Panc1 (cell line): ENCODE data around the gene CASP12. TPM values are rescaled to one million over a fixed set of nuclear protein-coding genes. Genes with fewer than 3 reads are reported as not detected.

Experiments
- ATAC-seq: fragments of 200-7000 bp; cut with Tn5 transposase; 2 replicates; pipeline ENCODE4 v1.9.1; 2020; ENCODE audit warnings: mild to moderate bottlenecking, moderate library complexity
- BruUV-seq: library from RNA; stranded (reverse); fragments of 400-500 nt; replicated peaks from 2 replicates; lab custom pipeline; 2021; lab: Mats Ljungman, UMichigan
- CTCF ChIA-PET: fragments of 300-600 bp; sonication (Branson Sonifier 250); formaldehyde crosslinking; loops from one replicate; lab custom pipeline; 2022; ENCODE audit warnings: antibody characterized with exemption; lab: Charles Lee
- POLR2A ChIA-PET: fragments of 300-600 bp; sonication (Branson Sonifier 250); formaldehyde crosslinking; loops from one replicate; lab custom pipeline; 2022; ENCODE audit warnings: antibody characterized with exemption; lab: Charles Lee
- DNase-seq: peaks from one replicate; pipeline ENCODE4 v3.0.0-alpha.2; 2010; ENCODE audit warnings: low read depth, low spot score
- H3K27ac ChIP-seq: 2 replicates; pipeline ENCODE4 v1.5.1; 2011; ENCODE audit warnings: mild to moderate bottlenecking, low read length, inconsistent platforms
- H3K27me3 ChIP-seq: fragments of 200-500 bp; sonication (Bioruptor generic); 2 replicates; pipeline ENCODE4 v1.6.0; 2014; ENCODE audit warnings: low read length, inconsistent platforms; ENCODE audit not compliant: control insufficient read depth, insufficient read depth
- H3K36me3 ChIP-seq: fragments of 200-500 bp; sonication (Bioruptor generic); 2 replicates; pipeline ENCODE4 v1.5.1; 2014; ENCODE audit warnings: inconsistent platforms, mild to moderate bottlenecking, low read length, moderate library complexity; ENCODE audit not compliant: control insufficient read depth, insufficient read depth
- H3K4me1 ChIP-seq: 2 replicates; pipeline ENCODE4 v1.5.1; 2011; ENCODE audit warnings: inconsistent platforms, mild to moderate bottlenecking, low read length, moderate library complexity; ENCODE audit not compliant: control insufficient read depth, insufficient read depth
- H3K4me3 ChIP-seq, 2 experiments: 2 replicates each; pipeline ENCODE4 v1.5.1; 2011 to 2012; ENCODE audit warnings: low read depth in 2 of 2, low read length in 2 of 2, mild to moderate bottlenecking in 2 of 2, inconsistent platforms in 1 of 2, moderate library complexity in 1 of 2
- H3K9me3 ChIP-seq: fragments of 200-500 bp; sonication (Bioruptor generic); 2 replicates; pipeline ENCODE4 v1.5.1; 2014; ENCODE audit warnings: low read depth, mild to moderate bottlenecking, inconsistent platforms, low read length, moderate library complexity; ENCODE audit not compliant: control insufficient read depth, insufficient read depth
- POLR2AphosphoS5 ChIP-seq: IDR thresholded peaks from 2 replicates; pipeline ENCODE4 v1.6.1; 2012; ENCODE audit warnings: mild to moderate bottlenecking, low read depth, low read length, moderate library complexity
- SIN3A ChIP-seq: IDR thresholded peaks from 2 replicates; pipeline ENCODE4 v1.6.1; 2012; ENCODE audit warnings: low read depth, mild to moderate bottlenecking, low read length, moderate library complexity, borderline replicate concordance; ENCODE audit not compliant: insufficient read depth
- TCF7L2 ChIP-seq: IDR thresholded peaks from 2 replicates; pipeline ENCODE4 v1.6.1; 2011; ENCODE audit warnings: mild to moderate bottlenecking, low read depth, low read length, inconsistent platforms
- in situ Hi-C: cut with HindIII; loops from 2 replicates; pipeline ENCODE4 v1.10.0; 2016; ENCODE audit warnings: low sequenced_read_pairs, low pct_unique_long_range_greater_than_20kb
- intact Hi-C: fragments of 100-400 bp; cut with micrococcal nuclease; formaldehyde crosslinking; loops from one replicate; pipeline ENCODE4 v1.10.0; 2022; ENCODE audit not compliant: unreplicated experiment
- total RNA-seq: library from RNA; stranded (reverse); gene quantifications from one replicate; pipeline ENCODE4 v1.2.1, GENCODE V29; 2021; ENCODE audit not compliant: unreplicated experiment
- TF ChIP-seq, protein P1 (sequence below), 2 experiments: IDR thresholded peaks; 2 replicates each; pipeline ENCODE4 v1.6.1; 2011 to 2012; ENCODE audit warnings: low read depth in 2 of 2, control low read depth in 1 of 2, low read length in 1 of 2, mild to moderate bottlenecking in 1 of 2, moderate library complexity in 1 of 2; ENCODE audit not compliant: insufficient read depth in 1 of 2
- TF ChIP-seq, protein P2 (sequence below): fragments of 450-650 bp; IDR thresholded peaks from 2 replicates; pipeline ENCODE4 v1.5.1; 2017; ENCODE audit warnings: mild to moderate bottlenecking

CASP12 gene
- total RNA-seq, 1 experiment from 2014 or later, result not detected

DNA sequence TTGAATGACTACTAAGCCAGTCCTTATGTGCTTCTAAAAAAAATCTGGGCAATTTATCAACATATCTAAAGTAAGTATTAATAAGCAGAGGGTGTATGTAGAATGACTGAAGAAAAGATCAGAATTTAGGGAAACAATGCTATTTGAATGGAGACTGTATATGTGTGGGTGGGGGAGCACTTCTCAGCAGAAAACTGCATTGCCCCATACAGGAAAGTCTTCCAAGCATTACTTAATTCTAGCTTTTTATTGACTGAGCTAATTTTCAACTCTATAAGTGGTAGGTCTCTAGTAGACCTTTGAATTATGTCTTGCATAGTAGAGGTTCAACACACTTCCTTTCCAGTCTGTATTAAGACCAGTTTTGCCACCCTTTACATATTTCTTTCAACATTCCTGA is 41.7 kb downstream of the CASP12 start:
- CTCF ChIA-PET, result no interaction called here
- in situ Hi-C loops, result no loop called here

DNA sequence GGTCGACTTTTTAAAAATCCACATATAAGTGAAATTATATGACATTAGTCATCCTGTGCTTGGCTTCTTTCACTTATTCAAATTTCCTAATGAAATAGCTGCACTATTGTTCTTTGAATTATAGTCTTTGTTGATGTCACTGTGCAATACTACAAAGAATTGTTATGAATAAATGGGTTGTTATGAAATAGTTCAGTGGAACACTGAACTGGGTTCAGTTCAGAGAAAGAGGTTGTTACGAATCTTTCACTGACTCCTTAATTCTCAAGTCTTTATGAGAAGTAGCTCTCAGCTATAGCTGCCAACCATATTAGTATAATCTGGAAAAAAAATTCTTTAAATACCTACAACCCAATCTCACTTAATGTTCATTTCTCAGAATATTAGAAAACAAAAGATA is 42.3 kb downstream of the CASP12 start:
- H3K27me3 ChIP-seq, result no peaks in the 10 kb centered on the region
- TF ChIP-seq POLR2AphosphoS5 (no peak), SIN3A (no peak), TCF7L2 (no peak)
- TF ChIP-seq, protein P1, sequence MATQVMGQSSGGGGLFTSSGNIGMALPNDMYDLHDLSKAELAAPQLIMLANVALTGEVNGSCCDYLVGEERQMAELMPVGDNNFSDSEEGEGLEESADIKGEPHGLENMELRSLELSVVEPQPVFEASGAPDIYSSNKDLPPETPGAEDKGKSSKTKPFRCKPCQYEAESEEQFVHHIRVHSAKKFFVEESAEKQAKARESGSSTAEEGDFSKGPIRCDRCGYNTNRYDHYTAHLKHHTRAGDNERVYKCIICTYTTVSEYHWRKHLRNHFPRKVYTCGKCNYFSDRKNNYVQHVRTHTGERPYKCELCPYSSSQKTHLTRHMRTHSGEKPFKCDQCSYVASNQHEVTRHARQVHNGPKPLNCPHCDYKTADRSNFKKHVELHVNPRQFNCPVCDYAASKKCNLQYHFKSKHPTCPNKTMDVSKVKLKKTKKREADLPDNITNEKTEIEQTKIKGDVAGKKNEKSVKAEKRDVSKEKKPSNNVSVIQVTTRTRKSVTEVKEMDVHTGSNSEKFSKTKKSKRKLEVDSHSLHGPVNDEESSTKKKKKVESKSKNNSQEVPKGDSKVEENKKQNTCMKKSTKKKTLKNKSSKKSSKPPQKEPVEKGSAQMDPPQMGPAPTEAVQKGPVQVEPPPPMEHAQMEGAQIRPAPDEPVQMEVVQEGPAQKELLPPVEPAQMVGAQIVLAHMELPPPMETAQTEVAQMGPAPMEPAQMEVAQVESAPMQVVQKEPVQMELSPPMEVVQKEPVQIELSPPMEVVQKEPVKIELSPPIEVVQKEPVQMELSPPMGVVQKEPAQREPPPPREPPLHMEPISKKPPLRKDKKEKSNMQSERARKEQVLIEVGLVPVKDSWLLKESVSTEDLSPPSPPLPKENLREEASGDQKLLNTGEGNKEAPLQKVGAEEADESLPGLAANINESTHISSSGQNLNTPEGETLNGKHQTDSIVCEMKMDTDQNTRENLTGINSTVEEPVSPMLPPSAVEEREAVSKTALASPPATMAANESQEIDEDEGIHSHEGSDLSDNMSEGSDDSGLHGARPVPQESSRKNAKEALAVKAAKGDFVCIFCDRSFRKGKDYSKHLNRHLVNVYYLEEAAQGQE (IDR thresholded peaks at IDR 0.05; ENCODE audit: insufficient read depth in 1 of 2, low read depth in 2 of 2, low read length in 1 of 2), result no peak
- TF ChIP-seq, protein P2, sequence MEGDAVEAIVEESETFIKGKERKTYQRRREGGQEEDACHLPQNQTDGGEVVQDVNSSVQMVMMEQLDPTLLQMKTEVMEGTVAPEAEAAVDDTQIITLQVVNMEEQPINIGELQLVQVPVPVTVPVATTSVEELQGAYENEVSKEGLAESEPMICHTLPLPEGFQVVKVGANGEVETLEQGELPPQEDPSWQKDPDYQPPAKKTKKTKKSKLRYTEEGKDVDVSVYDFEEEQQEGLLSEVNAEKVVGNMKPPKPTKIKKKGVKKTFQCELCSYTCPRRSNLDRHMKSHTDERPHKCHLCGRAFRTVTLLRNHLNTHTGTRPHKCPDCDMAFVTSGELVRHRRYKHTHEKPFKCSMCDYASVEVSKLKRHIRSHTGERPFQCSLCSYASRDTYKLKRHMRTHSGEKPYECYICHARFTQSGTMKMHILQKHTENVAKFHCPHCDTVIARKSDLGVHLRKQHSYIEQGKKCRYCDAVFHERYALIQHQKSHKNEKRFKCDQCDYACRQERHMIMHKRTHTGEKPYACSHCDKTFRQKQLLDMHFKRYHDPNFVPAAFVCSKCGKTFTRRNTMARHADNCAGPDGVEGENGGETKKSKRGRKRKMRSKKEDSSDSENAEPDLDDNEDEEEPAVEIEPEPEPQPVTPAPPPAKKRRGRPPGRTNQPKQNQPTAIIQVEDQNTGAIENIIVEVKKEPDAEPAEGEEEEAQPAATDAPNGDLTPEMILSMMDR, result no peak
- ATAC-seq (no peak), DNase-seq (no peak)
- in situ Hi-C loops, result no loop called here
- no peaks in the 10 kb centered on the region for H3K36me3 ChIP-seq
- H3K4me1 ChIP-seq, result no peaks in the 10 kb centered on the region
- no TSS peak for BruUV-seq
- ChIA-PET POLR2A (no interaction called here), CTCF (no interaction called here)
- no peak overlapping the region for H3K4me3 ChIP-seq
- intact Hi-C loops, result no loop called here
- H3K9me3 ChIP-seq, result no peaks in the 10 kb centered on the region
- H3K27ac ChIP-seq, result no peak overlapping the region

More for the DNA sequence above, 41.7 kb downstream of the CASP12 start:
- DNase-seq (no peak), ATAC-seq (no peak)
- Histone ChIP-seq H3K27me3 (no peaks in the 10 kb centered on the region), H3K9me3 (no peaks in the 10 kb centered on the region), H3K36me3 (no peaks in the 10 kb centered on the region), H3K4me3 (no peak overlapping the region), H3K27ac (no peak overlapping the region), H3K4me1 (no peaks in the 10 kb centered on the region)
- no TSS peak for BruUV-seq
- POLR2A ChIA-PET, result no interaction called here
- intact Hi-C loops, result no loop called here
- TF ChIP-seq, protein P1 (IDR thresholded peaks at IDR 0.05; ENCODE audit: insufficient read depth in 1 of 2, low read depth in 2 of 2, low read length in 1 of 2), result no peak
- TF ChIP-seq, protein P2, result no peak
- TF ChIP-seq TCF7L2 (no peak), SIN3A (no peak), POLR2AphosphoS5 (no peak)
